IMR-90 (cell line): ENCODE results near the gene SUSD6.
A peak's percentile ranks its signal among the peaks of the same experiment; 100 is the strongest.

ENCODE experiments used
- BHLHE40 ChIP-seq: fragments of 150-350 bp; IDR thresholded peaks from 2 replicates; pipeline ENCODE4 v1.6.1; 2016; ENCODE audit warnings: mild to moderate bottlenecking, low read depth, low read length
- CEBPB ChIP-seq: IDR thresholded peaks from 2 replicates; pipeline ENCODE4 v1.6.1; 2012; ENCODE audit warnings: low read depth, low read length, improper control_type of control experiment
- CTCF ChIP-seq: conservative IDR thresholded peaks from 2 replicates; pipeline ENCODE4 v1.5.1; 2012; ENCODE audit warnings: mild to moderate bottlenecking, low read depth, low read length, improper control_type of control experiment
- FOS ChIP-seq: fragments of 150-350 bp; IDR thresholded peaks from 2 replicates; pipeline ENCODE4 v1.6.1; 2016; ENCODE audit warnings: low read depth, low read length
- NFE2L2 ChIP-seq: fragments of 150-350 bp; IDR thresholded peaks from 2 replicates; pipeline ENCODE4 v1.6.1; 2016; ENCODE audit warnings: low read depth, mild to moderate bottlenecking, low read length
- POLR2A ChIP-seq: IDR thresholded peaks from 2 replicates; pipeline ENCODE4 v1.6.1; 2012; ENCODE audit warnings: mild to moderate bottlenecking, low read depth, low read length
- RAD21 ChIP-seq: IDR thresholded peaks from 2 replicates; pipeline ENCODE4 v1.6.1; 2012; ENCODE audit warnings: low read length, improper control_type of control experiment
- SMC3 ChIP-seq: fragments of 150-350 bp; IDR thresholded peaks from 2 replicates; pipeline ENCODE4 v1.6.1; 2016; ENCODE audit warnings: low read depth, mild to moderate bottlenecking, antibody characterized with exemption, low read length, moderate library complexity

GRCh38 chr14:69716478-69717187 is 105.2 kb downstream of the SUSD6 start:
- TF ChIP-seq CTCF (no peak), CEBPB (peak; percentile 86), FOS (peak; percentile 31; the same call in 1 of the 2 replicates), RAD21 (no peak), POLR2A (no peak), BHLHE40 (no peak), NFE2L2 (no peak), SMC3 (no peak)
